Activated CD8-positive, alpha-beta T cell treated with anti-CD3 and anti-CD28 coated beads for 36 hours (primary cell): ENCODE measurements around the gene KCNMA1. TPM values are rescaled to one million over a fixed set of nuclear protein-coding genes. Genes with fewer than 3 reads are reported as not detected.

Experiments
- ATAC-seq: fragments of 200-7000 bp; cut with Tn5 transposase; one replicate; pipeline ENCODE4 v1.10.0; 2021; ENCODE audit warnings: mild to moderate bottlenecking, moderate library complexity
- CTCF ChIA-PET: fragments of 350-600 bp; sonication (Branson Sonifier 250); formaldehyde crosslinking; loops from one replicate; lab custom pipeline; 2021; ENCODE audit warnings: antibody characterized with exemption; lab: Charles Lee
- POLR2A ChIA-PET: fragments of 350-600 bp; sonication (Branson Sonifier 250); formaldehyde crosslinking; loops from one replicate; lab custom pipeline; 2021; ENCODE audit warnings: antibody characterized with exemption; lab: Charles Lee
- DNase-seq: peaks from one replicate; pipeline ENCODE4 v3.0.0-alpha.2; 2020
- H3K27ac Mint-ChIP-seq: one replicate; pipeline ENCODE4 v1.8.0; 2021; ENCODE audit warnings: mild to moderate bottlenecking, mixed read lengths
- H3K27me3 Mint-ChIP-seq: one replicate; pipeline ENCODE4 v1.8.0; 2021; ENCODE audit warnings: mixed read lengths
- H3K36me3 Mint-ChIP-seq: one replicate; pipeline ENCODE4 v1.8.0; 2021; ENCODE audit warnings: low read depth, mixed read lengths
- H3K4me1 Mint-ChIP-seq: one replicate; pipeline ENCODE4 v1.8.0; 2021; ENCODE audit warnings: low read depth, mixed read lengths
- H3K4me3 Mint-ChIP-seq: one replicate; pipeline ENCODE4 v1.8.0; 2021; ENCODE audit warnings: mild to moderate bottlenecking, moderate library complexity, mixed read lengths
- H3K9me3 Mint-ChIP-seq: one replicate; pipeline ENCODE4 v1.8.0; 2021; ENCODE audit warnings: mixed read lengths
- CTCF ChIP-seq: fragments of 200-600 bp; IDR thresholded peaks from one replicate; pipeline ENCODE4 v1.8.0; 2022; ENCODE audit warnings: antibody characterized with exemption, mild to moderate bottlenecking
- intact Hi-C: fragments of 100-400 bp; cut with micrococcal nuclease; formaldehyde crosslinking; loops from one replicate; pipeline ENCODE4 v1.10.0; 2022
- total RNA-seq, 2 experiments: library from RNA; stranded (reverse); gene quantifications; one replicate each; pipeline ENCODE4 v1.2.3, GENCODE V29; 2021

The KCNMA1 gene
- total RNA-seq, 2 experiments from 2014 or later = 0.18 TPM; not detected in 1

GRCh38 chr10:77482072-77482471 lies 155.5 kb downstream of the KCNMA1 start:
- intact Hi-C loops = no loop called here
- Mint-ChIP-seq H3K9me3 (no peaks in the 10 kb centered on the region), H3K27ac (no peak overlapping the region), H3K27me3 (no peaks in the 10 kb centered on the region), H3K4me1 (no peaks in the 10 kb centered on the region), H3K4me3 (no peak overlapping the region), H3K36me3 (no peaks in the 10 kb centered on the region)
- TF ChIP-seq CTCF = no peak
- POLR2A ChIA-PET = no interaction called here
- ATAC-seq (no peak), DNase-seq (no peak)
- CTCF ChIA-PET = interaction anchor here (0.6 kb wide), 1 partner anchor 302 kb away, joined by 4 read pairs; no protein-coding TSS in a partner anchor

DNA sequence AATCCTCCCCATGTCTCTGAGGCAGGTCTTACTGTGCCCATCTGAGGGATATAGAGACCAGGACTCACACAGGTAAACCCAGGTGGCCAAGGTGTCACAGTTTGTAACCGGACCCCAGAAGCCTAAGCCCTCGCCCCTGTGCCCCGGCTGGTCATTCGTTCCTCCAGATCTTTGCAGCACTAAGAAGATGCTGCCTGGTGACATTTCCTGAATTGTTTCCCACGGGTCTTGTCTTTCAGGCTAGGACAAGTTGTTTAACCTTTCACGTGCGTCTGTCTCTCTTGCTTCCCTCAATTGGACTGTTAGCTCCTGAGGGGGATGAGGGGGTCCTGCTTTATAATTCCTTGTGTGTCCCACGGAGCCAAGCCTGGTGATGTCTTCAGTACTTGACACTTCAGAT lies 158.0 kb downstream of the KCNMA1 start:
- no peaks in the 10 kb centered on the region for H3K27me3 Mint-ChIP-seq
- POLR2A ChIA-PET = interaction anchor here (0.7 kb wide), 1 partner anchor 35 kb away, joined by 3 read pairs; no protein-coding TSS in a partner anchor
- H3K27ac Mint-ChIP-seq = no peak overlapping the region
- CTCF ChIA-PET = no interaction called here
- ATAC-seq = no peak
- DNase-seq = no peak
- no peak overlapping the region for H3K4me3 Mint-ChIP-seq
- no peaks in the 10 kb centered on the region for H3K36me3 Mint-ChIP-seq
- no peaks in the 10 kb centered on the region for H3K9me3 Mint-ChIP-seq
- no peak for TF ChIP-seq CTCF
- no peaks in the 10 kb centered on the region for H3K4me1 Mint-ChIP-seq
- intact Hi-C loops = no loop called here

GRCh38 chr10:77478962-77479359 lies 158.6 kb downstream of the KCNMA1 start:
- no peaks in the 10 kb centered on the region for H3K27me3 Mint-ChIP-seq
- ChIA-PET POLR2A (no interaction called here), CTCF (no interaction called here)
- TF ChIP-seq CTCF = no peak
- no peak for ATAC-seq
- intact Hi-C loops = no loop called here
- no peak for DNase-seq
- no peaks in the 10 kb centered on the region for H3K9me3 Mint-ChIP-seq
- H3K4me3 Mint-ChIP-seq = no peak overlapping the region
- H3K4me1 Mint-ChIP-seq = no peaks in the 10 kb centered on the region
- H3K36me3 Mint-ChIP-seq = no peaks in the 10 kb centered on the region
- no peak overlapping the region for H3K27ac Mint-ChIP-seq

GRCh38 chr10:77478247-77478961 lies 159.2 kb downstream of the KCNMA1 start:
- TF ChIP-seq CTCF = no peak
- intact Hi-C loops = no loop called here
- CTCF ChIA-PET = no interaction called here
- no peak for ATAC-seq
- H3K4me3 Mint-ChIP-seq = no peak overlapping the region
- no peaks in the 10 kb centered on the region for H3K9me3 Mint-ChIP-seq
- H3K27ac Mint-ChIP-seq = no peak overlapping the region
- no peak for DNase-seq
- H3K27me3 Mint-ChIP-seq = no peaks in the 10 kb centered on the region
- POLR2A ChIA-PET = no interaction called here
- no peaks in the 10 kb centered on the region for H3K4me1 Mint-ChIP-seq
- H3K36me3 Mint-ChIP-seq = no peaks in the 10 kb centered on the region

DNA sequence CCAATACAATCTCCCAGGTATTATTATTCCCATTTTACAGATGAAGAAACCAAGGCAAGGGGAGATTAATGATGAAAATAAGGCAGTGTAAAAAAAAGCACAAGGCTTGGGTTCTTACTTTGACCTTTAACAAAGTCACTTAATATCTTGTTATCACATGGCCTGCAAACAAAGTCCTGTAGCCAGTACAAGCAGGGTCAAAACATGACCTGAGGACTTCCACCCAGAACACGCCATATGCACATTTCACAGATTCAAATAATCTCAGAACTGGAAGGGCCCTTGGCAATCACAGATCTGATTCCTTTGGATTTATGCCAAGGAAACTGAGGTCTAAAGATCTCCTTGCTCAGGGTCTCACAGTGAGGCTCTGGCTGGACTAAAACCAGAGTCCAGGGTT lies 162.1 kb downstream of the KCNMA1 start:
- intact Hi-C loops = no loop called here
- no peak for ATAC-seq
- TF ChIP-seq CTCF = no peak
- POLR2A ChIA-PET = no interaction called here
- CTCF ChIA-PET = no interaction called here
- H3K27ac Mint-ChIP-seq = no peak overlapping the region
- no peaks in the 10 kb centered on the region for H3K27me3 Mint-ChIP-seq
- H3K36me3 Mint-ChIP-seq = no peaks in the 10 kb centered on the region
- H3K4me3 Mint-ChIP-seq = no peak overlapping the region
- DNase-seq = no peak
- H3K9me3 Mint-ChIP-seq = no peaks in the 10 kb centered on the region
- no peaks in the 10 kb centered on the region for H3K4me1 Mint-ChIP-seq
